WI38 (cell line): ENCODE measurements around the gene PDE4B.

ENCODE experiments used
- H3K4me3 ChIP-seq: 2 replicates; pipeline ENCODE4 v1.5.1; 2011; ENCODE audit warnings: low read depth, mild to moderate bottlenecking, control low read depth, low read length
- TF ChIP-seq, protein P1 (sequence below): IDR thresholded peaks from 2 replicates; pipeline ENCODE4 v1.5.1; 2012; ENCODE audit warnings: low read depth, mild to moderate bottlenecking, control low read depth, low read length

The PDE4B gene

DNA sequence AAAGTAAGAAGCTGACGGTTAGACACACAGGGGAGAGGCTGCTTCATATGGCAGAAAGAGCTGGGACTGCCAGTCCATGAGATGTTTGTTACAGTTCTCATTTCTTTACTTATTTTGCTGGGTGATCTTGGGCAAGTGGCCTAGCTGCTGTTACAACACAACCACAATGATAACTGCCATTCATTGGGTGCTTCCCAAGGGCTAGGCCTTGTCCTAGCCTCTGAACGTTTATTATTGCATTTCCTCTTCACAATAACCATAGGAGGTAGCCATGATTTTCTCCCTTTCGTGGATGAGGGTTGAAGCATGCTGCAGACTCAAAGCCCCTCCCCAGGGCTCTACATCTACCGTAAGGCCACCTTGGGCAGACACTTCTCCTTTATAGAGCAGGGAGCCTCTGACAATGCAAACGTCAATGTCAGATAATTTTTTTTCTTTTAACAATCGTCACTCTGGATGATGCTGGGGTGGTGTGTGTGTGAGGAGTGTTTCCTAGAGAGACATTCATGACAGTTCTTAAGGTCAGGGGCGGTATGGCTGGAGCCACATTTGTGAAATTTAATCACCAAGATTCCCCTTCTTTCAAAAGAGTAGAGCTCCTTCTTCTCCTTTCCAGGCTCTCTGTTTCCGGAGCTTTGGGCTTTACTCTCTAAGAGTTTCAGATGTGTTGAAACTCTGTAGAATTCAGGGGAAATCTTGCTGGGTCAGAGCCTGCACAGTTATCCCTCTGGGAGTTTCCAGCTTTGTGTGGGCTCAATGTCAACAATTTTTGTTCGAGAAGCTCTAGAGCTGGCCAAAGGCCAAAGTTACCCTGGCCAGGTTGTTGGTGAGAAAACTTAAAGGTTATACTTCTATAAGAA is 602.7 kb downstream of the PDE4B start:
- H3K4me3 ChIP-seq: no peak overlapping the region
- TF ChIP-seq, protein P1, sequence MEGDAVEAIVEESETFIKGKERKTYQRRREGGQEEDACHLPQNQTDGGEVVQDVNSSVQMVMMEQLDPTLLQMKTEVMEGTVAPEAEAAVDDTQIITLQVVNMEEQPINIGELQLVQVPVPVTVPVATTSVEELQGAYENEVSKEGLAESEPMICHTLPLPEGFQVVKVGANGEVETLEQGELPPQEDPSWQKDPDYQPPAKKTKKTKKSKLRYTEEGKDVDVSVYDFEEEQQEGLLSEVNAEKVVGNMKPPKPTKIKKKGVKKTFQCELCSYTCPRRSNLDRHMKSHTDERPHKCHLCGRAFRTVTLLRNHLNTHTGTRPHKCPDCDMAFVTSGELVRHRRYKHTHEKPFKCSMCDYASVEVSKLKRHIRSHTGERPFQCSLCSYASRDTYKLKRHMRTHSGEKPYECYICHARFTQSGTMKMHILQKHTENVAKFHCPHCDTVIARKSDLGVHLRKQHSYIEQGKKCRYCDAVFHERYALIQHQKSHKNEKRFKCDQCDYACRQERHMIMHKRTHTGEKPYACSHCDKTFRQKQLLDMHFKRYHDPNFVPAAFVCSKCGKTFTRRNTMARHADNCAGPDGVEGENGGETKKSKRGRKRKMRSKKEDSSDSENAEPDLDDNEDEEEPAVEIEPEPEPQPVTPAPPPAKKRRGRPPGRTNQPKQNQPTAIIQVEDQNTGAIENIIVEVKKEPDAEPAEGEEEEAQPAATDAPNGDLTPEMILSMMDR: no peak

DNA sequence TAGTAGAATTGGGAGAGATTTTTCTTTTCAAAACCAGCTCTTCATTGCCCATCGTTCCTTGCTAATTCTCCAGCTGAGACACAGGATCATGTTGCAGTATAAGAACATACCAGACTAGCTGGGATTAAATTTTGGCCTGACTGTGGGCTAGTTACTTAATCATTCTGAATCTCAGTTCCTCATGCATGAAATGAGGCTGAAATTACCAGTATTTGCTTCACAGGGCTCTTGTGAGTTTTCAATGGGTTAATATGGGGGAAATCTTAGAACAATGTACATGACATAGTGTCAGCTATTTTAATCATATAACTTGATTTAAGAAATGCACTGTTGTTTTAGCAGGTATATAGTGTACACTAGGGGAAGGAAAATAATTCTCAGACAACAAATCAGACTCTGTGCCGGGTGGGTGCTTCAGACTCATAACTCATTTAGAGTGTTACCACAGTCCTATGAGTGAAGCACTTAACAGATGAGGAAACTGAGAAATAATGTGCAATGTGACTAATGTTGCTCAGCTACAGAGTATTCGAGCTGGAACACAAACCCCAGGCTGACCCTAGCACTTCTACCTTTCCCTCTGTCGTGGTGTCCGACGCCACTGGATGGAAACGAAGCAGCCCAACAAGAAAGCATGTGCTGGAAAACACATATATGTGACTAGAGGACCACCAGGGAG is 603.7 kb downstream of the PDE4B start:
- H3K4me3 ChIP-seq: no peak overlapping the region
- TF ChIP-seq, protein P1: no peak

DNA sequence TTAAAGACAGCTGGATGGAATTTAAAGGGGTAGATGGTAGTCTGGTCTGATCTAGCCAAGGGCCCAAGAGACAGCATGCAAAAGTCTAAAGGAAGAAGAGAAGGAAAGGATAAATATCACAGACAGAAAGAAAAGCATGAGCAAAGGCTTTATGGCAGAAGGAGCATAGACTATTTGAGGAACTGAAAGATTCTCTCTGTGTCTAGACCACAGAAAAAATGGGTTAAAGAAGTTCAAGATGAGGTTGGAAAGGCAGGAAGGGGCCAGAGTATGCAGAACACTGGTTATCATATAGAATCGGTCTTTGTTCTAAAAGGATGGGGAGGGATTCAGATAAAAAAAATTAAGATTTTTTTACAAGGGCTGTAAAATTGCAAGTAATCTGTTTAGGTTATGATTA is 604.5 kb downstream of the PDE4B start:
- H3K4me3 ChIP-seq: no peak overlapping the region
- TF ChIP-seq, protein P1: no peak

DNA sequence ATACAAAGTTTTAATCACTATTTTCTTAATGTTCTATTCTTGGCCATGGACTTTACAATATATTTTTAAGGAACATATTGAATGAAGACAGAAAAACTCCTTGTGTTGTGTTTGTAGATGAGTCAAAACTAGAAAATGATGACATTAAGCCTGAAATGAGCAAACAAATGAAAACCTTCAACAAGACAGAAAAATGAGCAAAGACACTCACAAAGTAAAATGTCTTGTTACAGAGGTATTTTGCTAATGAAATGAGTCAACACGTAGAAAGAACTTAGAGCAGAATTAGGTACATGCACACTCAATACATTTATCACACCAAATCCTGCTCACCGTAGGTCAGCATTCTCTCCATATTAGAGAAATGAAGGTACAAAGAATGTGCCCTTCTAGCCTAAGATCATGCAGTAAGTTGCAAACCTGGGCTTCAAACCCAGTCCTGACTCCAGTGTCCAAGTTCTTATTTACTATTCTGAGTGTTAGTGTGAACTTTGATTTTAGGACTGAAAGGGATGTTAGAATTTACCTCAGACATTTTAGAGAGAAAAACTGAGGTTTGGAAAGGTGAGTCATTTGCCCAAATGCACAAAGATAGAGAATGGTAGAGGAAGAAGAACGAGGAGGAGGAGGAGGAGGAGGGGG is 607.3 kb downstream of the PDE4B start:
- no peak overlapping the region for H3K4me3 ChIP-seq
- TF ChIP-seq, protein P1: no peak

DNA sequence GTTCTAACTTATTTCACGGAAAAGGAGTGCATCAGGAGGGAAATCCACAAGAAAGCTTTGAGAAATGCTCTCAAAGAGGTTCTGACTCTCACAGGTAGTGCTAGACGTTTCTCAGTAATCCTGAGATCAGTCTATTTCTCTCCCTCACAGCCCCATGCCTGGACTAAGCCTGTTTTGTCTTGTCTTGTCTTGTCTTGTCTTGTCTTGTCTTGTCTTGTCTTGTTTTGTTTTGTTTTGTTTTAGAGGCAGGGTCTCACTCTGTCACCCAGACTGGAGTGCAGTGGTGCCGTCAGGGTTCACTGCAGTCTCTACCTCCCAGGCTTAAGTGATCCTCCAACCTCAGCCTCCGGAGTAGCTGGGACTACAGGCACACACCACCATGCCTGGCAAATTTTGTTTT is 608.0 kb downstream of the PDE4B start:
- TF ChIP-seq, protein P1: no peak
- no peak overlapping the region for H3K4me3 ChIP-seq

DNA sequence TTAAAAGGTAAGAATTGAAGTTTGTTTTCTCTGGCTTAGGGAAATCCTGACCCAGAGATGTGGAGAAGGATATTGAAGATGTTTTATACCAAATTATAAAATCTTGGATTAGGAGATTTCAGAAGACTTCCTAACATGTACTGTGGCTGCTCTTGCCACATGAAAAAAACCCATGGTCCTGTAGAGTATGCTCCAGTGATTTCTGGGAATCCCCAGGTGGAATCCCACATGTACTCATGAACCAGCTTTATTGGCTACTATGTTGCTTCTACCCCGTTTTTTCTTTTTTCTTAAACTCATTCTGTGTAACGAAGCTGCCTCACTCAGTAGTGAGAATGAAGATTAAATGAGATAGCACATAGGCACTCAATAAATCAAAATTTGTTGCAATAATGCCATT is 608.5 kb downstream of the PDE4B start:
- no peak overlapping the region for H3K4me3 ChIP-seq
- TF ChIP-seq, protein P1: no peak

DNA sequence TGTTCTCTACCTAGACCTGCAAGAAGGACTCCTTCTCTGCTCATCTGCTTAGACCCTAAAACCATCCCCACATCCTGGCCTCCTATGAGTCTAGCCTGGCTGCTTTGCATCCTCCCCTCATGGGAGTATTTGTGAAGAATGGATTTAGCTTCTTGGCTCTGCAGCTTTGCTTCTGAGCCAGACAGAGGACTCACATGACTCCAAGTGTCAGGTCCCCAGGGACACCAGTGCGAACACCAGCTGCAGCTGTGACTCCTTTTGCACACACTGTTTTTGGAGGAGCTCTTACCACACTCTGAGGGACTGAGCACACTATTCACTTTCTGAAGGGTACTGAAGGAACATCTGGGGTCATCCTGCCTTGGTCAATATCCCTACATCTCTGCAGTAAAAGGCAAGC is 609.5 kb downstream of the PDE4B start:
- no peak overlapping the region for H3K4me3 ChIP-seq
- TF ChIP-seq, protein P1: no peak
